HUDEP-2 (cell line): ENCODE data around the gene MMP20.

Source experiments
- DNase-seq, 76 experiments: peaks; one replicate each; lab custom pipeline; 2025; ENCODE audit not compliant: unreplicated experiment in 76 of 76; lab: John Stamatoyannopoulos, UW

The MMP20 gene

GRCh38 chr11:102560555-102561011 is 64.5 kb downstream of the MMP20 start:
- DNase-seq, result no peak

GRCh38 chr11:102559839-102560238 is 65.3 kb downstream of the MMP20 start:
- DNase-seq, result no peak

GRCh38 chr11:102555091-102555490 is 70.0 kb downstream of the MMP20 start:
- no peak for DNase-seq

- DNase-seq, result no peak
These were observed 71.3 kb downstream of the MMP20 start for GRCh38 chr11:102553835-102554282.

- peak in 1 of 76 experiments; percentile 0 for DNase-seq
These were observed 72.5 kb downstream of the MMP20 start for GRCh38 chr11:102552447-102553194.

- DNase-seq, result no peak
These were observed 73.1 kb downstream of the MMP20 start for GRCh38 chr11:102552020-102552419.

- DNase-seq, result no peak
These were observed 73.9 kb downstream of the MMP20 start for GRCh38 chr11:102551169-102551781.

GRCh38 chr11:102546923-102547471 is 78.1 kb downstream of the MMP20 start:
- DNase-seq, result no peak

GRCh38 chr11:102546427-102546826 is 78.7 kb downstream of the MMP20 start:
- DNase-seq, result no peak

GRCh38 chr11:102545701-102546100 is 79.4 kb downstream of the MMP20 start:
- no peak for DNase-seq

GRCh38 chr11:102544594-102544993 is 80.5 kb downstream of the MMP20 start:
- no peak for DNase-seq

GRCh38 chr11:102539567-102539966 is 85.6 kb downstream of the MMP20 start:
- DNase-seq, result no peak

- DNase-seq, result no peak
These were observed 86.2 kb downstream of the MMP20 start for GRCh38 chr11:102538932-102539331.

- DNase-seq, result no peak
These were observed 90.8 kb downstream of the MMP20 start for GRCh38 chr11:102534261-102534872.

- no peak for DNase-seq
These were observed 94.6 kb downstream of the MMP20 start, which contains the start of gene MMP7 for GRCh38 chr11:102530558-102530957. Gene MMP7 (minus strand): TSS chr11:102530747. CDS start chr11:102530700, 47 bp downstream.

GRCh38 chr11:102528618-102529017 is 96.5 kb downstream of the MMP20 start:
- DNase-seq, result no peak

GRCh38 chr11:102527684-102528083 is 97.4 kb downstream of the MMP20 start:
- DNase-seq, result no peak

- no peak for DNase-seq
These were observed 98.1 kb downstream of the MMP20 start for GRCh38 chr11:102527041-102527440.
